NCI-H69 (cell line): ENCODE measurements around the gene COMMD8.
A peak's percentile ranks its signal among the peaks of the same experiment; 100 is the strongest.

Experiments used
- DNase-seq: peaks from one replicate; lab custom pipeline; 2025; lab: John Stamatoyannopoulos, UW

Gene COMMD8

GRCh38 chr4:47471591-47471990, 8.1 kb upstream of the COMMD8 start:
- no peak for DNase-seq

GRCh38 chr4:47471064-47471463, 7.6 kb upstream of the COMMD8 start:
- no peak for DNase-seq

- DNase-seq, result no peak
Observed at GRCh38 chr4:47469951-47470350, 6.4 kb upstream of the COMMD8 start.

DNA sequence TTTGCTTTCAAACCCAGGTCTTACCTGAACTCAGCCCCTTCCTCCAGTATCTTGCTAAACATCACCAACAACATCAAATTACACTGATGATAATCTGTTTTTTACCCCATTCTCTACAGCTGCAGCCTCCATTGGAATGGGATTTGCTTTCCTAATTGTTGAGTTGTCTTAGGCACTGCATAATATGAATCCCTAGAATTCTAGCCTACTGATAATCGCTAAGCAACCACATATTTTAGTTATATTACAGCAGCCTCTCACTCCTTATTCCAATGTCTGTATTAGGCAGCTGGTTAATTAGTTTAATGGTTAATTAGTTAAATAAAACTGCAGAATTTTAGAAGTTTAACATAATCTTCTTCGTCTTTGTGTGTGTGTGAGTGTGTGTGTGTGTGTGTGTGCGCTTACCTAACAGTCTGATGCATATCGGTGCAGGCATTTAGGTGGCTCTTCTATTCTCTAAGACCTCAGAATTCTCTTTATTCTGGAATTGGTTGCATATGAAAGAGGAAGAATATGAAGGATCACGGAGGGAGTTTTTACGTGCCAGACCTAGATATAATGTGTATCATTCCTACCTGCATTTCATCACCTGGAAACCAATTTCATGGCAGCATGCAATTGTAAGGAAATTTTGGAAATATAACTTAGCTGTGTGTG, 5.3 kb upstream of the COMMD8 start:
- no peak for DNase-seq

- no peak for DNase-seq
Observed at GRCh38 chr4:47466056-47466785, 2.7 kb upstream of the COMMD8 start.

DNA sequence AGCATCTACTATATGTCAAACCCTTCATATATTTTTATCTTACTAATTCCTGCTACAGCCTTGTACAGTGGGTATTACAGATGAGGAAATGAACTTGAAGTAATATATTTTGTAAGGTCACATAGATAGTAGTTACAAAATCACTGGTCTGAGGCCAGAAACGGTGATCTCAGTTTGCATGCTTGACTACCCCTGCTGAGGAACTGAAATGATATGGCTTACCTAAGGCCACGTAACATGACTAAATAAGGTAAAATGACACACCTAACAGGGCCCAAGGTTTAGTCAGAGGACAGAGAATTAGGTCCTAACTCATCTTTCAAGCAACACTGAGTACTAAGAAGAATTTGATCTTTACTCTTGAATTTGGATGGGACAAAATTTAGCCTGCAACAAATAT, 1.5 kb upstream of the COMMD8 start:
- no peak for DNase-seq

GRCh38 chr4:47462799-47463234, 685 bp downstream of the COMMD8 start:
- no peak for DNase-seq

DNA sequence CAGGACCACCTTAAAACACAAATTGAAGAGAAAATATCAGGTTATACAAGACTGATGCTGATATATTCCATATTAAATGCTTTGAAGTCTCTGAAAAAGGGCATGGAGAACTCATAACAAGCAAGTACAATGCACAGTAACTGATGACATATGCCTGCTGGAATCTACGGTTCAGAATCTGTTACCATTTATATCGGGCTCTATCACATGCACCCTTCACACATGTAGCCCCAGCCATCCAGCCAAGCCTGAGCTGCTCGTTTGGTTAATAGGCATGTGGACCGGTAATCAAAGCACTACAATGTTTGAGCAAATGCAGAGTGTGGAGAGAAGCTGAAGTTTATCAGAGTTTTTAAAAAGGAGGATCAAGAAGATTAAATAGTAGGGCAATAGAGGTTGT, 11.8 kb downstream of the COMMD8 start:
- DNase-seq, result no peak

DNA sequence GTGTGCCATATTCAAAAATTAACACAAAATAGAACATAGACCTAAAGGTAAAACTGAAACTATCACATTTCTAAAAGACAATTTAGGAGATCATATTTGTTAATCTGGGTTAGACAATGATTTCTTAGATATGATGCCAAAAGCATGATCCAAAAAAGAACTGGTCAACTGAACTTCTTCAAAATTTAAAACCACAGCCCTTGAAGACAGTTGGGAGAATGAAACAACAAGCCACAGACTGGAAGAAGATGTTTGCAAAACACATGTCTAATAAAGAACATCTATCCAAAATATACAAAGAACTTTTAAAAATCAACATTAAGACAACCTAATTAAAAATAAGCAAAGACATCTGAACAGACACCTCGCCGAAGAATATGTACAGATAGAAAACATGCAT, 19.5 kb downstream of the COMMD8 start:
- no peak for DNase-seq

GRCh38 chr4:47442980-47443379, 20.5 kb downstream of the COMMD8 start:
- no peak for DNase-seq

DNA sequence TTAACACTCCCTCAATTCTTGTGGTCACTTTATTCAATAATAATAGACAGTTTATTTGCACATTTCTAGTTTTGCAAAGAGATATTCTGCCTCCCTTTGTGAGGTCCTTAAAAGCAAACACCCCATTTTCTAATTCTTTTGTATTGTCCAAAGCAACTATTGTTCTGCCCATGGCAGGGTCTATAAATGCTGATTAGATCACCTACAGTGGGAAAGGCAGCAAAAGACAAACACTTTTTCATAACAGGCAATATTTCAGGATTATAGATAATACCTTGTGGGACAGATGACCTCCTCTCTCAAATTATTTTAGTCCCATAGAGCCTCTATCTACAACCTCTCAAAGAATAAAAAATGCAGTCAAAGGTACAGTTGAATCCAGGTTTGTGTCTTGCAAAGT, 28.6 kb downstream of the COMMD8 start:
- DNase-seq, result peak; percentile 1

- DNase-seq, result no peak
Observed at GRCh38 chr4:47432749-47433148, 30.8 kb downstream of the COMMD8 start.

GRCh38 chr4:47427935-47428334, 35.6 kb downstream of the COMMD8 start:
- no peak for DNase-seq

DNA sequence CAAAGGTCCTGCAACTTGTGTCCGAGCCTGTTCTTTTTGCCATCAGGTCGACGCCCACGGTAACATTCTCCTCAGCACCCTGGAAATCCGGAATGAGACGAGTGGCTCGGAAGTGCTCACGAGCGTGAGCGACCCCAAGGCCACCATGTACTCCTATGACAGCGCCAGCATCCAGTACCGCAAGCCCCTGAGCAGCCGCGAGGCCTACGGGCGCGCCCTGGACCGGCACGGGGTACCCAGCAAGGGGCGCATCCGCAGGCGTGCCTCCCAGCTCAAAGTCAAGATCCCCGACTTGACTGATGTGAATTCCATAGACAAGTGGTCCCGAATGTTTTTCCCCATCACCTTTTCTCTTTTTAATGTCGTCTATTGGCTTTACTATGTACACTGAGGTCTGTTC, 37.9 kb downstream of the COMMD8 start:
- no peak for DNase-seq

GRCh38 chr4:47419296-47419695, 44.2 kb downstream of the COMMD8 start:
- DNase-seq, result no peak

DNA sequence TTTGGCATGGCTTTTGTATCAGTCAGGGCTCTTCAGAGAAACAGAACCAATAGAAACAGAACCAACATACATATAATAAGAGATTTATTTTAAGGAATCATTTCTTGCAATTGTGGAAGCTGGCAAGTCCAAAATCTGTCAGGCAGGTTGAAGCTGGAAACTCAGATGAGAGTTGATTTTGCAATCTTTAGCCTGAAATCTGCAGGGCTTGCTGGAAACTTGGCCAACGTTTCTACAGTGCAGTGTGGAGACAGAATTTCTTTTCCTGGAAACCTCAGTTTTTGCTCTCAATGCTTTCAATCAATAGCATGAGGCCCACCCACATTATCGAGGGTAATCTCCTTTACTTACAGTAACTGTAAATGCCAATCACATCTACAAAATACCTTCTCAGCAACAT, 45.4 kb downstream of the COMMD8 start:
- no peak for DNase-seq

DNA sequence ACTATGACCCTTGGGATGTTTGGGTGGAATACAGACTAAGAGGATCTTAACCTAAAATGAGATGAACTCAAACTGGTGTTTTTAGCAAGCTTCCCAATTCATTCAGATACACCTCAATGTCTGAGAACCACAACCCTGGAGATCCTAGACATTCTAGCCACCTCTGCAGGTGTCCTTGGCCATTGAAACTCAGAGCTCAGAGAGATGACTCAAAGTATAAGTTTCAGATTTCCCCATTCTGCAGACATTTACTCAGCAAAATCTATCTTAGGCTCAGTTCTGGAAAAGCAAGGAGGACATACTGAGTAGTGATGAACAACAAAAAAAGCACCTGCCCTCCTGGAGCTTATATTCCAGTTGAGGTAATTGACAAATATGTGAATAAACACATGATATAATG, 47.8 kb downstream of the COMMD8 start:
- DNase-seq, result no peak

DNA sequence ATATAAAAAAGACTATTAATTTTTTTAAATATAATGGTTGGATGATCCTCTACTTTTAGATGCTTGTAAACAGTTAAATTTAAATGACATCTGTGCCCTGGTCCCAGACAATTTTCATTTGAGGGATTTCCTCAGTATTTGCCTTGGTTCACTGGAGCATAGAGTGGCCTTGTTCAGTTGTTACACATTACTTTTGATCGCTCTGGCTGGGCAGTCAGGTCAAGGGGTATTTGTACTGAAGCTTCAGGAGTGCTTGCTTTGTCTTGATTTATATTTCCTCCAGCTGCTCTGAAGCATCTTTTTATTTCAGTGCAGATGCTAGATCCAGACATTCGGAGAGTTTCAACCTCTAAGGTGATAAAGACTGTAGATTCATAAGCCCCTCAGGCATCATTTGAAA, 50.0 kb downstream of the COMMD8 start:
- no peak for DNase-seq

- DNase-seq, result no peak
Observed at GRCh38 chr4:47410271-47410670, 53.2 kb downstream of the COMMD8 start.

- DNase-seq, result no peak
Observed at GRCh38 chr4:47406408-47406807, 57.1 kb downstream of the COMMD8 start.
